ENCODE measurements around the gene KIF6. TPM values are rescaled to one million over a fixed set of nuclear protein-coding genes. Genes with fewer than 3 reads are reported as not detected.

Gene KIF6
- total RNA-seq, 1 donor from 2014 or later, result 0.43 TPM

- no peaks in the 10 kb centered on the region for H3K36me3 ChIP-seq
- no peaks in the 10 kb centered on the region for H3K9me3 ChIP-seq
- TF ChIP-seq CTCF (IDR thresholded peaks at IDR 0.05), result no peak
- intact Hi-C loops (cut with DNase I), result loop anchor here (10.0 kb wide), 1 partner anchor 185 kb away; no protein-coding TSS in a partner anchor
- no peak for DNase-seq (ENCODE audit: low spot score in 2 of 2)
- no peak overlapping the region for H3K4me3 ChIP-seq
- no peaks in the 10 kb centered on the region for H3K27me3 ChIP-seq
- H3K27ac ChIP-seq, result no peak overlapping the region
- no peaks in the 10 kb centered on the region for H3K4me1 ChIP-seq
Measured at GRCh38 chr6:39669207-39669972, 55.8 kb downstream of the KIF6 start.

GRCh38 chr6:39666706-39667489, 58.3 kb downstream of the KIF6 start:
- Histone ChIP-seq H3K9me3 (no peaks in the 10 kb centered on the region), H3K4me3 (no peak overlapping the region), H3K4me1 (no peaks in the 10 kb centered on the region), H3K36me3 (no peaks in the 10 kb centered on the region), H3K27me3 (no peaks in the 10 kb centered on the region), H3K27ac (no peak overlapping the region)
- no peak for TF ChIP-seq CTCF (IDR thresholded peaks at IDR 0.05)
- DNase-seq (ENCODE audit: low spot score in 2 of 2), result no peak
- intact Hi-C loops (cut with DNase I), result loop anchor here (10.0 kb wide), 1 partner anchor 188 kb away; no protein-coding TSS in a partner anchor

- TF ChIP-seq CTCF (IDR thresholded peaks at IDR 0.05), result no peak
- intact Hi-C loops (cut with DNase I), result loop anchor here (10.0 kb wide), 1 partner anchor 189 kb away; no protein-coding TSS in a partner anchor
- H3K36me3 ChIP-seq, result no peaks in the 10 kb centered on the region
- H3K27ac ChIP-seq, result no peak overlapping the region
- no peaks in the 10 kb centered on the region for H3K27me3 ChIP-seq
- no peaks in the 10 kb centered on the region for H3K9me3 ChIP-seq
- no peaks in the 10 kb centered on the region for H3K4me1 ChIP-seq
- no peak overlapping the region for H3K4me3 ChIP-seq
- DNase-seq (ENCODE audit: low spot score in 2 of 2), result no peak
Measured at GRCh38 chr6:39665861-39666260, 59.3 kb downstream of the KIF6 start.

- peak in 1 of 3 experiments; percentile 14 for TF ChIP-seq CTCF (IDR thresholded peaks at IDR 0.05)
- DNase-seq (ENCODE audit: low spot score in 2 of 2), result no peak
- Histone ChIP-seq H3K27ac (no peak overlapping the region), H3K4me1 (no peaks in the 10 kb centered on the region), H3K36me3 (no peaks in the 10 kb centered on the region), H3K27me3 (no peaks in the 10 kb centered on the region), H3K9me3 (no peaks in the 10 kb centered on the region), H3K4me3 (no peak overlapping the region)
- intact Hi-C loops (cut with DNase I), result loop anchor here (5.0 to 10.0 kb wide), 2 partner anchors 191 to 228 kb away; no protein-coding TSS in a partner anchor
Measured at GRCh38 chr6:39664173-39664572, 61.0 kb downstream of the KIF6 start.

- TF ChIP-seq CTCF (IDR thresholded peaks at IDR 0.05), result no peak
- intact Hi-C loops (cut with DNase I), result no loop called here
- no peak overlapping the region for H3K27ac ChIP-seq
- no peaks in the 10 kb centered on the region for H3K4me1 ChIP-seq
- no peak overlapping the region for H3K4me3 ChIP-seq
- H3K36me3 ChIP-seq, result no peaks in the 10 kb centered on the region
- no peak for DNase-seq (ENCODE audit: low spot score in 2 of 2)
- no peaks in the 10 kb centered on the region for H3K9me3 ChIP-seq
- H3K27me3 ChIP-seq, result no peaks in the 10 kb centered on the region
Measured at GRCh38 chr6:39657355-39658135, 67.7 kb downstream of the KIF6 start.

All from ascending aorta (tissue), 2 donors.